Measurements from ENCODE around the gene B4GALT5.
"Not testable (repeated sequence)": the region's sequence is repeated elsewhere in the genome, so short reads cannot be mapped to it uniquely, and the experiment has no call there.

The B4GALT5 gene

GRCh38 chr20:49677777-49678758, 35.6 kb downstream of the B4GALT5 start:
- peak; percentile 23 for DNase-seq

- DNase-seq, result peak; percentile 76
These were observed 36.9 kb downstream of the B4GALT5 start for GRCh38 chr20:49676581-49677291.

GRCh38 chr20:49675368-49676151, 38.1 kb downstream of the B4GALT5 start:
- no peak for DNase-seq

GRCh38 chr20:49674383-49675352, 39.0 kb downstream of the B4GALT5 start:
- no peak for DNase-seq

GRCh38 chr20:49672096-49672664, 41.5 kb downstream of the B4GALT5 start:
- DNase-seq, result no peak

- no peak for DNase-seq
These were observed 42.2 kb downstream of the B4GALT5 start for GRCh38 chr20:49671433-49671832.

GRCh38 chr20:49669601-49670189, 44.0 kb downstream of the B4GALT5 start:
- no peak for DNase-seq

- not testable (repeated sequence) for DNase-seq
These were observed 44.8 kb downstream of the B4GALT5 start for GRCh38 chr20:49668878-49669195.

GRCh38 chr20:49668181-49668877, 45.3 kb downstream of the B4GALT5 start:
- no peak for DNase-seq

GRCh38 chr20:49666911-49667310, 46.8 kb downstream of the B4GALT5 start:
- DNase-seq, result no peak

GRCh38 chr20:49665796-49666195, 47.9 kb downstream of the B4GALT5 start:
- DNase-seq, result no peak

- DNase-seq, result no peak
These were observed 48.9 kb downstream of the B4GALT5 start for GRCh38 chr20:49664612-49665313.

GRCh38 chr20:49663112-49663511, 50.6 kb downstream of the B4GALT5 start:
- DNase-seq, result no peak

GRCh38 chr20:49661560-49662329, 51.9 kb downstream of the B4GALT5 start:
- no peak for DNase-seq

- DNase-seq, result no peak
These were observed 52.8 kb downstream of the B4GALT5 start for GRCh38 chr20:49660912-49661311.

- DNase-seq, result no peak
These were observed 54.6 kb downstream of the B4GALT5 start for GRCh38 chr20:49659056-49659455.

- no peak for DNase-seq
These were observed 55.2 kb downstream of the B4GALT5 start for GRCh38 chr20:49658508-49658907.

GRCh38 chr20:49657118-49657901, 56.4 kb downstream of the B4GALT5 start:
- no peak for DNase-seq
